ENCODE measurements around the gene TADA2B. TPM values are rescaled to one million over a fixed set of nuclear protein-coding genes. Genes with fewer than 3 reads are reported as not detected.

Gene TADA2B
- total and polyA plus RNA-seq, 2 of the 4 experiments (the other 2 are of a cell fraction) = 6.1 to 8.6 TPM

- Histone ChIP-seq H2AK5ac (ENCODE audit: low read depth, low read length) (no peak overlapping the region), H3K14ac (replicated peaks; ENCODE audit: low read depth, low read length) (no peak overlapping the region), H4K5ac (ENCODE audit: low read depth, low read length) (no peak overlapping the region), H2BK120ac (ENCODE audit: low read depth, low read length) (no peak overlapping the region), H4K91ac (ENCODE audit: insufficient read depth, low read depth, low read length) (no peak overlapping the region), H2BK5ac (ENCODE audit: low read depth, low read length, poor library complexity, severe bottlenecking) (no peak overlapping the region), H2BK20ac (ENCODE audit: low read depth, low read length) (no peak overlapping the region), H3K4me1 (ENCODE audit: control insufficient read depth, insufficient read depth, low read length) (no peaks in the 10 kb centered on the region), H3K27me3 (ENCODE audit: control insufficient read depth, insufficient read depth, low read length) (no peaks in the 10 kb centered on the region), H3K9me3 (ENCODE audit: control insufficient read depth, insufficient read depth, low read length) (no peaks in the 10 kb centered on the region), H3K9ac (ENCODE audit: low read depth, low read length) (no peak overlapping the region), H3K4me2 (ENCODE audit: low read depth, low read length) (no peak overlapping the region), H3K23ac (ENCODE audit: low read depth, low read length) (no peak overlapping the region), H4K20me1 (ENCODE audit: insufficient read depth, low read length) (peaks cover 46% of the 10 kb centered on the region), H3K18ac (ENCODE audit: low read depth, low read length) (no peak overlapping the region), H3K4ac (ENCODE audit: low read depth, low read length) (no peak overlapping the region), H3K36me3 (ENCODE audit: control insufficient read depth, insufficient read depth, low read length) (peaks cover 34% of the 10 kb centered on the region), H3K27ac (ENCODE audit: insufficient read depth, low read length) (no peak overlapping the region), H3K56ac (ENCODE audit: extremely low read depth, insufficient read depth, low read length) (no peak overlapping the region), H4K8ac (ENCODE audit: low read depth in 2 of 2, low read length in 2 of 2) (no peak overlapping the region), H3K9me1 (ENCODE audit: insufficient read depth, low read length) (peaks cover 9% of the 10 kb centered on the region), H3K79me1 (ENCODE audit: low read depth in 1 of 2, low read length in 2 of 2) (peaks cover 30 to 73% of the 10 kb centered on the region in 2 experiments), H2AFZ (replicated peaks; ENCODE audit: low read length, poor library complexity) (no peak overlapping the region), H2BK15ac (ENCODE audit: low read depth, low read length) (no peak overlapping the region), H2AK9ac (replicated peaks; ENCODE audit: low read depth, low read length, poor library complexity) (no peak overlapping the region), H3K4me3 (ENCODE audit: insufficient read depth, low read depth, low read length) (no peak overlapping the region)
- ChIA-PET CTCF (interaction anchor here (0.6 kb wide), 1 partner anchor 151 kb away, joined by 3 read pairs; no protein-coding TSS in a partner anchor), POLR2A (ENCODE audit: unreplicated experiment) (no interaction called here)
- dilution Hi-C loops (cut with HindIII; ENCODE audit: low sequenced_read_pairs, unreplicated experiment) (no loop called here), intact Hi-C loops (cut with micrococcal nuclease) (no loop called here), in situ Hi-C loops (cut with MboI; ENCODE audit: low sequenced_read_pairs) (no loop called here)
- DNase-seq = no peak
- ATAC-seq (ENCODE audit: low read depth) = no peak
- no TSS peak for BruUV-seq (replicated peaks)
- TF ChIP-seq CTCF (conservative IDR thresholded peaks at IDR 0.05; ENCODE audit: low read depth, low read length) (no peak), MAZ (IDR thresholded peaks at IDR 0.05; ENCODE audit: borderline replicate concordance, low read depth, low read length) (no peak), CEBPB (IDR thresholded peaks at IDR 0.05; ENCODE audit: low read depth, low read length) (no peak), RAD21 (IDR thresholded peaks at IDR 0.05; ENCODE audit: low read length) (no peak), RCOR1 (IDR thresholded peaks at IDR 0.05; ENCODE audit: insufficient replicate concordance, low read length) (no peak), POLR2A (IDR thresholded peaks at IDR 0.05; ENCODE audit: low read depth, low read length) (no peak), BHLHE40 (IDR thresholded peaks at IDR 0.05; ENCODE audit: low read depth, low read length) (no peak), ELK1 (IDR thresholded peaks at IDR 0.05; ENCODE audit: borderline replicate concordance, low read depth, low read length) (no peak), SMC3 (IDR thresholded peaks at IDR 0.05; ENCODE audit: low read depth, low read length) (no peak), CHD1 (IDR thresholded peaks at IDR 0.05; ENCODE audit: low read depth, low read length) (no peak), RFX5 (IDR thresholded peaks at IDR 0.05; ENCODE audit: low read depth, low read length) (no peak), NFE2L2 (IDR thresholded peaks at IDR 0.05; ENCODE audit: low read depth, low read length) (no peak)
- TF ChIP-seq, protein P1, sequence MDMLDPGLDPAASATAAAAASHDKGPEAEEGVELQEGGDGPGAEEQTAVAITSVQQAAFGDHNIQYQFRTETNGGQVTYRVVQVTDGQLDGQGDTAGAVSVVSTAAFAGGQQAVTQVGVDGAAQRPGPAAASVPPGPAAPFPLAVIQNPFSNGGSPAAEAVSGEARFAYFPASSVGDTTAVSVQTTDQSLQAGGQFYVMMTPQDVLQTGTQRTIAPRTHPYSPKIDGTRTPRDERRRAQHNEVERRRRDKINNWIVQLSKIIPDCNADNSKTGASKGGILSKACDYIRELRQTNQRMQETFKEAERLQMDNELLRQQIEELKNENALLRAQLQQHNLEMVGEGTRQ (IDR thresholded peaks at IDR 0.05; ENCODE audit: low read depth, low read length) = no peak
- 97% methylated on average over 37 of the region's 52 CpGs; no CpG with 5 or more reads in 1 of the 2 experiments for WGBS, 2 experiments (ENCODE audit: extremely low coverage in 2 of 2, insufficient read length in 1 of 2)
Measured at GRCh38 chr4:7054106-7054880, 11.1 kb downstream of the TADA2B start.

All from IMR-90 (cell line).